SH-SY5Y (cell line): ENCODE results near the gene KHDC3L.

Source experiments
- GATA2 ChIP-seq: IDR thresholded peaks from 2 replicates; pipeline ENCODE4 v1.6.1; 2011; ENCODE audit warnings: mild to moderate bottlenecking, low read depth, low read length
- GATA3 ChIP-seq: IDR thresholded peaks from 2 replicates; pipeline ENCODE4 v1.6.1; 2011; ENCODE audit warnings: low read depth, mild to moderate bottlenecking, low read length, moderate library complexity

GRCh38 chr6:73377225-73377624, 14.8 kb downstream of the KHDC3L start:
- TF ChIP-seq GATA2 (no peak), GATA3 (no peak)
